ENCODE data around the gene SLC5A10. TPM values are rescaled to one million over a fixed set of nuclear protein-coding genes. Genes with fewer than 3 reads are reported as not detected.

Gene SLC5A10
- total RNA-seq, 6 experiments from 2014 or later = 0.07 to 0.14 TPM; not detected in 4

- intact Hi-C loops (cut with DNase I) = no loop called here
- Histone ChIP-seq H3K4me3 (no peak overlapping the region), H3K27me3 (no peaks in the 10 kb centered on the region), H3K27ac (no peak overlapping the region), H3K4me1 (no peaks in the 10 kb centered on the region), H3K9me3 (no peaks in the 10 kb centered on the region), H3K36me3 (peaks cover 0 to 10% (median 3%) of the 10 kb centered on the region in 4 donors)
- WGBS (ENCODE audit: insufficient coverage, low coverage, low lambda C conversion rate, missing lambda C conversion rate) = 33% methylated on average over 1 of the region's 4 CpGs
- peak in 2 of 4 donors; percentile 9 to 18 for ATAC-seq
- TF ChIP-seq CTCF (IDR thresholded peaks at IDR 0.05) (no peak), POLR2A (IDR thresholded peaks at IDR 0.05) (no peak)
- no peak for DNase-seq
Observed at GRCh38 chr17:18967916-18968315, 16.0 kb downstream of the SLC5A10 start.

GRCh38 chr17:18968345-18968744, 16.4 kb downstream of the SLC5A10 start:
- Histone ChIP-seq H3K27ac (no peak overlapping the region), H3K36me3 (peaks cover 0 to 10% (median 3%) of the 10 kb centered on the region in 4 donors), H3K27me3 (no peaks in the 10 kb centered on the region), H3K4me3 (no peak overlapping the region), H3K9me3 (no peaks in the 10 kb centered on the region), H3K4me1 (no peaks in the 10 kb centered on the region)
- intact Hi-C loops (cut with DNase I) = no loop called here
- DNase-seq (no peak), ATAC-seq (no peak)
- no peak for TF ChIP-seq POLR2A (IDR thresholded peaks at IDR 0.05)
- TF ChIP-seq CTCF (IDR thresholded peaks at IDR 0.05) = no peak
- WGBS (ENCODE audit: insufficient coverage, low coverage, low lambda C conversion rate, missing lambda C conversion rate) = no CpG with 5 or more reads among the region's 4 CpGs

GRCh38 chr17:18968945-18969887, 17.3 kb downstream of the SLC5A10 start:
- Histone ChIP-seq H3K4me1 (no peaks in the 10 kb centered on the region), H3K36me3 (peaks cover 0 to 10% (median 3%) of the 10 kb centered on the region in 4 donors), H3K27ac (no peak overlapping the region), H3K4me3 (no peak overlapping the region), H3K9me3 (no peaks in the 10 kb centered on the region), H3K27me3 (no peaks in the 10 kb centered on the region)
- 87% methylated on average over 3 of the region's 23 CpGs for WGBS (ENCODE audit: insufficient coverage, low coverage, low lambda C conversion rate, missing lambda C conversion rate)
- ATAC-seq = peak in 1 of 4 donors; percentile 27
- intact Hi-C loops (cut with DNase I) = no loop called here
- no peak for DNase-seq
- no peak for TF ChIP-seq POLR2A (IDR thresholded peaks at IDR 0.05)
- no peak for TF ChIP-seq CTCF (IDR thresholded peaks at IDR 0.05)

DNA sequence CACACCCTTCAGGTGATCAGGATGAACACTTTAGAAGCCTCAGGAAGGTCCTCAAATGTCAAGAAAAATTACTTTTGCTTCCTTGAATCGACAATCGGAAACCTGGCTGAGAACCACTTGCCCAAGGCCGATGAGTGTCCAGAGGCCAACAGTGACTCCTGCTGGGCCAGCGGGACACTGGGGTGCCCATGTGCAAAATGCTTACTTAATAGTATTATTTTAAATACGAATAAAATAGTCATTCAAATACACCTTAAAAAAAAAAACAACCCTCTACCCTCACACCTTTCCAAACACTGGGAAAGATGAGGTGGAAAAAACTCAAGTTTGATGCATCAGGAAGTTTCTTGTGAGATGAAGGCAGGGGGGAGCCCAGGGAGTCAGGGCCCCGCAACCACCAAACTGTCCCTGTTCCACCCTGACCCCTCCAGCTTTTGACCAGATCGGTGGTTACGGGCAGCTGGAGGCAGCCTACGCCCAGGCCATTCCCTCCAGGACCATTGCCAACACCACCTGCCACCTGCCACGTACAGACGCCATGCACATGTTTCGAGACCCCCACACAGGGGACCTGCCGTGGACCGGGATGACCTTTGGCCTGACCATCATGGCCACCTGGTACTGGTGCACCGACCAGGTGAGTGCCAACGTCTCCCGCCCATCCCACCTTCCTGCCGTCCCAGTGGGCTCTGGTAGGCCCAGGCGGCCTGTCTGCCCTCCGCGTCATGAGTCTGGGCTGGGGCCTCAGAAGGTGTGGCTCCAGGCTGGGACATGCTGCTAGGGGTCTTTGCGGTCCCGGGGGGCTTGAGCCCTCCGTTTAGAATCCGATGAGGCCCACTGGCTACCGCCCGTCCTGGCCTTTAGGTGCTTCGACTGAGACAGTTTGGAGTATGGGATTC, 18.9 kb downstream of the SLC5A10 start:
- DNase-seq (no peak), ATAC-seq (no peak)
- Histone ChIP-seq H3K9me3 (no peaks in the 10 kb centered on the region), H3K36me3 (peaks cover 0 to 10% (median 3%) of the 10 kb centered on the region in 4 donors), H3K27me3 (no peaks in the 10 kb centered on the region), H3K4me3 (no peak overlapping the region), H3K27ac (no peak overlapping the region), H3K4me1 (no peaks in the 10 kb centered on the region)
- no peak for TF ChIP-seq POLR2A (IDR thresholded peaks at IDR 0.05)
- no peak for TF ChIP-seq CTCF (IDR thresholded peaks at IDR 0.05)
- WGBS (ENCODE audit: insufficient coverage, low coverage, low lambda C conversion rate, missing lambda C conversion rate) = 86% methylated on average over 16 of the region's 28 CpGs
- intact Hi-C loops (cut with DNase I) = no loop called here
